ENCODE measurements around the gene WIPI1. TPM values are rescaled to one million over a fixed set of nuclear protein-coding genes. Genes with fewer than 3 reads are reported as not detected.
A peak's percentile ranks its signal among the peaks of the same experiment; 100 is the strongest.

The WIPI1 gene
- total and polyA plus RNA-seq, 2 of the 13 experiments (the other 11 are each of a cell fraction or from before 2014, with no cell fraction given) = 29.4 to 141 TPM

DNA sequence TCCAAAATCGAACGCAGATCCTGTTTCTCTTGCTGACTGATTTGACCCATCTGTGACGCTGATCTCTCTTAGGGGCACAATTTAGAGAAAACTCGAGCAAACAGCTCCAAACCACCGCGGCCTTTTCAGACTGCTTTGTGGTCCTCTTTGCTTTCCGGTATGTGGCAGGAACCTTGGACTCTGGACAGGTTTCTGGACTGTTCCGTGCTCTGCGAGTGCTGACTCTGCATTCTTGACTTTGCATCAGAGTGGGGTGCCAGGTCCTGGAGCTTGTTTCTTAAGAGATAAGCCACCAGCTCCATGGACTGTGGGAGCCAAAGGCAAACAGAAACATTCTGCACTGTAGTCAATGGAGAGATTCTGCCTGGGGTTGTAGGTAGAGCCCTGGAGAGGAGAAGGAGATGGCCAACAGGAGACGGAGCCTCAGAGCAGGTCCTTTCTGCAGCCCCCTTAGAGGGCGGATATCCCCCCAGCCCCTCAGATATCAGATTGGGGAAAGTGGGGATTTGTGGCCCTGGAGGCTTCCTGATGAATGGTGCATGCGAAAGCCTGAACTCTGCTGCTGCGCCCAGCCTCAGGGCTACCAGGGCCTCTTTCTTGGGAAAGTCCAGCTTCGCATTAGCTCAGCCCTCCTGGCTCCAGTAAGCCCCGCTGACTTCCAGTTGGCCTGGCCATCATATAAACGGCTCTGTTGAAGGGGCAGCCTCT, 65.6 kb downstream of the WIPI1 start (continued):
- TF ChIP-seq, protein P1, sequence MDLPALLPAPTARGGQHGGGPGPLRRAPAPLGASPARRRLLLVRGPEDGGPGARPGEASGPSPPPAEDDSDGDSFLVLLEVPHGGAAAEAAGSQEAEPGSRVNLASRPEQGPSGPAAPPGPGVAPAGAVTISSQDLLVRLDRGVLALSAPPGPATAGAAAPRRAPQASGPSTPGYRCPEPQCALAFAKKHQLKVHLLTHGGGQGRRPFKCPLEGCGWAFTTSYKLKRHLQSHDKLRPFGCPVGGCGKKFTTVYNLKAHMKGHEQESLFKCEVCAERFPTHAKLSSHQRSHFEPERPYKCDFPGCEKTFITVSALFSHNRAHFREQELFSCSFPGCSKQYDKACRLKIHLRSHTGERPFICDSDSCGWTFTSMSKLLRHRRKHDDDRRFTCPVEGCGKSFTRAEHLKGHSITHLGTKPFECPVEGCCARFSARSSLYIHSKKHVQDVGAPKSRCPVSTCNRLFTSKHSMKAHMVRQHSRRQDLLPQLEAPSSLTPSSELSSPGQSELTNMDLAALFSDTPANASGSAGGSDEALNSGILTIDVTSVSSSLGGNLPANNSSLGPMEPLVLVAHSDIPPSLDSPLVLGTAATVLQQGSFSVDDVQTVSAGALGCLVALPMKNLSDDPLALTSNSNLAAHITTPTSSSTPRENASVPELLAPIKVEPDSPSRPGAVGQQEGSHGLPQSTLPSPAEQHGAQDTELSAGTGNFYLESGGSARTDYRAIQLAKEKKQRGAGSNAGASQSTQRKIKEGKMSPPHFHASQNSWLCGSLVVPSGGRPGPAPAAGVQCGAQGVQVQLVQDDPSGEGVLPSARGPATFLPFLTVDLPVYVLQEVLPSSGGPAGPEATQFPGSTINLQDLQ (CRISPR knock-in tag; IDR thresholded peaks at IDR 0.05) = no peak
- TF ChIP-seq, protein P2, sequence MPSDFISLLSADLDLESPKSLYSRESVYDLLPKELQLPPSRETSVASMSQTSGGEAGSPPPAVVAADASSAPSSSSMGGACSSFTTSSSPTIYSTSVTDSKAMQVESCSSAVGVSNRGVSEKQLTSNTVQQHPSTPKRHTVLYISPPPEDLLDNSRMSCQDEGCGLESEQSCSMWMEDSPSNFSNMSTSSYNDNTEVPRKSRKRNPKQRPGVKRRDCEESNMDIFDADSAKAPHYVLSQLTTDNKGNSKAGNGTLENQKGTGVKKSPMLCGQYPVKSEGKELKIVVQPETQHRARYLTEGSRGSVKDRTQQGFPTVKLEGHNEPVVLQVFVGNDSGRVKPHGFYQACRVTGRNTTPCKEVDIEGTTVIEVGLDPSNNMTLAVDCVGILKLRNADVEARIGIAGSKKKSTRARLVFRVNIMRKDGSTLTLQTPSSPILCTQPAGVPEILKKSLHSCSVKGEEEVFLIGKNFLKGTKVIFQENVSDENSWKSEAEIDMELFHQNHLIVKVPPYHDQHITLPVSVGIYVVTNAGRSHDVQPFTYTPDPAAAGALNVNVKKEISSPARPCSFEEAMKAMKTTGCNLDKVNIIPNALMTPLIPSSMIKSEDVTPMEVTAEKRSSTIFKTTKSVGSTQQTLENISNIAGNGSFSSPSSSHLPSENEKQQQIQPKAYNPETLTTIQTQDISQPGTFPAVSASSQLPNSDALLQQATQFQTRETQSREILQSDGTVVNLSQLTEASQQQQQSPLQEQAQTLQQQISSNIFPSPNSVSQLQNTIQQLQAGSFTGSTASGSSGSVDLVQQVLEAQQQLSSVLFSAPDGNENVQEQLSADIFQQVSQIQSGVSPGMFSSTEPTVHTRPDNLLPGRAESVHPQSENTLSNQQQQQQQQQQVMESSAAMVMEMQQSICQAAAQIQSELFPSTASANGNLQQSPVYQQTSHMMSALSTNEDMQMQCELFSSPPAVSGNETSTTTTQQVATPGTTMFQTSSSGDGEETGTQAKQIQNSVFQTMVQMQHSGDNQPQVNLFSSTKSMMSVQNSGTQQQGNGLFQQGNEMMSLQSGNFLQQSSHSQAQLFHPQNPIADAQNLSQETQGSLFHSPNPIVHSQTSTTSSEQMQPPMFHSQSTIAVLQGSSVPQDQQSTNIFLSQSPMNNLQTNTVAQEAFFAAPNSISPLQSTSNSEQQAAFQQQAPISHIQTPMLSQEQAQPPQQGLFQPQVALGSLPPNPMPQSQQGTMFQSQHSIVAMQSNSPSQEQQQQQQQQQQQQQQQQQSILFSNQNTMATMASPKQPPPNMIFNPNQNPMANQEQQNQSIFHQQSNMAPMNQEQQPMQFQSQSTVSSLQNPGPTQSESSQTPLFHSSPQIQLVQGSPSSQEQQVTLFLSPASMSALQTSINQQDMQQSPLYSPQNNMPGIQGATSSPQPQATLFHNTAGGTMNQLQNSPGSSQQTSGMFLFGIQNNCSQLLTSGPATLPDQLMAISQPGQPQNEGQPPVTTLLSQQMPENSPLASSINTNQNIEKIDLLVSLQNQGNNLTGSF (CRISPR knock-in tag; IDR thresholded peaks at IDR 0.05) = no peak
- TF ChIP-seq, protein P3, sequence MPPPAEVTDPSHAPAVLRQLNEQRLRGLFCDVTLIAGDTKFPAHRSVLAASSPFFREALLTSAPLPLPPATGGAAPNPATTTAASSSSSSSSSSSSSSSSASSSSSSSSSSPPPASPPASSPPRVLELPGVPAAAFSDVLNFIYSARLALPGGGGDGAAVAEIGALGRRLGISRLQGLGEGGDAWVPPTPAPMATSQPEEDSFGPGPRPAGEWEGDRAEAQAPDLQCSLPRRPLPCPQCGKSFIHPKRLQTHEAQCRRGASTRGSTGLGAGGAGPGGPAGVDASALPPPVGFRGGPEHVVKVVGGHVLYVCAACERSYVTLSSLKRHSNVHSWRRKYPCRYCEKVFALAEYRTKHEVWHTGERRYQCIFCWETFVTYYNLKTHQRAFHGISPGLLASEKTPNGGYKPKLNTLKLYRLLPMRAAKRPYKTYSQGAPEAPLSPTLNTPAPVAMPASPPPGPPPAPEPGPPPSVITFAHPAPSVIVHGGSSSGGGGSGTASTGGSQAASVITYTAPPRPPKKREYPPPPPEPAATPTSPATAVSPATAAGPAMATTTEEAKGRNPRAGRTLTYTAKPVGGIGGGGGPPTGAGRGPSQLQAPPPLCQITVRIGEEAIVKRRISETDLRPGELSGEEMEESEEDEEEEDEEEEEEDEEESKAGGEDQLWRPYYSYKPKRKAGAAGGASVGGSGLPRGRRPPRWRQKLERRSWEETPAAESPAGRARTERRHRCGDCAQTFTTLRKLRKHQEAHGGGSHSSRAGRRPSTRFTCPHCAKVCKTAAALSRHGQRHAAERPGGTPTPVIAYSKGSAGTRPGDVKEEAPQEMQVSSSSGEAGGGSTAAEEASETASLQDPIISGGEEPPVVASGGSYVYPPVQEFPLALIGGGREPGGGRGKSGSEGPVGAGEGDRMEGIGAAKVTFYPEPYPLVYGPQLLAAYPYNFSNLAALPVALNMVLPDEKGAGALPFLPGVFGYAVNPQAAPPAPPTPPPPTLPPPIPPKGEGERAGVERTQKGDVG (CRISPR knock-in tag; IDR thresholded peaks at IDR 0.05; ENCODE audit: borderline replicate concordance) = peak; percentile 73; the same call in 1 of the 2 replicates
- TF ChIP-seq RFX1 (IDR thresholded peaks at IDR 0.05) (no peak), RFX5 (IDR thresholded peaks at IDR 0.05; ENCODE audit: low read depth, low read length) (peak; percentile 64; the same call in 1 of the 2 replicates), NFE2L1 (CRISPR knock-in tag; IDR thresholded peaks at IDR 0.05; ENCODE audit: borderline replicate concordance) (peak; percentile 61; the same call in 1 of the 2 replicates), CHCHD3 (CRISPR knock-in tag; IDR thresholded peaks at IDR 0.05) (no peak), U2AF2 (IDR thresholded peaks at IDR 0.05; ENCODE audit: low read depth, low read length) (no peak), ZNF296 (CRISPR knock-in tag; conservative IDR thresholded peaks at IDR 0.05) (no peak), SOX13 (IDR thresholded peaks at IDR 0.05) (0 out of 2 replicates have a peak, but pooled peaks have one; percentile 45), SOX13 (CRISPR knock-in tag; conservative IDR thresholded peaks at IDR 0.05 in 1 of 2, IDR thresholded peaks at IDR 0.05 in 1 of 2) (peak in 1 of 2 experiments; percentile 72; a peak in 1 of 4 replicates), ZNF839 (CRISPR knock-in tag; IDR thresholded peaks at IDR 0.05; ENCODE audit: borderline replicate concordance) (no peak)

Measured in HepG2 (cell line).